Naive thymus-derived CD8-positive, alpha-beta T cell (primary cell): ENCODE measurements around the gene ENPP6. TPM values are rescaled to one million over a fixed set of nuclear protein-coding genes. Genes with fewer than 3 reads are reported as not detected.

Experiments used
- ATAC-seq, 2 donors: fragments of 150-1000 bp; cut with Tn5 transposase in 1 of 2; sonication (Bioruptor Pico), chemical (Tn5 transposase) in 1 of 2; 1 replicate in 1 of 2; 2 replicates in 1 of 2; pipeline ENCODE4 v1.10.0; 2021; ENCODE audit warnings: mild to moderate bottlenecking in 2 of 2, moderate library complexity in 2 of 2
- POLR2A ChIA-PET: fragments of 350-600 bp; sonication (Branson Sonifier 250); formaldehyde crosslinking; loops from one replicate; lab custom pipeline; 2021; ENCODE audit warnings: antibody characterized with exemption; lab: Charles Lee
- DNase-seq, 10 donors: peaks; one replicate each; pipeline versions ENCODE4 v3.0.0 to v3.0.0-alpha.2; 2020 to 2022
- H3K27ac Mint-ChIP-seq, 10 donors: one replicate each; pipeline ENCODE4 v1.8.0; 2020 to 2022; ENCODE audit warnings: mild to moderate bottlenecking in 10 of 10, mixed read lengths in 10 of 10, moderate library complexity in 4 of 10, inconsistent platforms in 1 of 10
- H3K27me3 Mint-ChIP-seq, 5 donors: one replicate each; pipeline ENCODE4 v1.8.0; 2021 to 2022; ENCODE audit warnings: mixed read lengths in 5 of 5
- H3K36me3 Mint-ChIP-seq, 3 donors: one replicate each; pipeline ENCODE4 v1.8.0; 2020 to 2022; ENCODE audit warnings: mixed read lengths in 3 of 3, mild to moderate bottlenecking in 2 of 3, inconsistent platforms in 1 of 3
- H3K4me1 Mint-ChIP-seq, 4 donors: one replicate each; pipeline ENCODE4 v1.8.0; 2021 to 2022; ENCODE audit warnings: mixed read lengths in 4 of 4
- H3K4me3 Mint-ChIP-seq, 10 donors: one replicate each; pipeline ENCODE4 v1.8.0; 2020 to 2022; ENCODE audit warnings: mild to moderate bottlenecking in 10 of 10, mixed read lengths in 10 of 10, moderate library complexity in 6 of 10, inconsistent platforms in 1 of 10
- H3K9me3 Mint-ChIP-seq, 9 donors: one replicate each; pipeline ENCODE4 v1.8.0; 2020 to 2022; ENCODE audit warnings: mixed read lengths in 9 of 9, mild to moderate bottlenecking in 3 of 9, inconsistent platforms in 1 of 9, moderate library complexity in 1 of 9
- polyA plus RNA-seq, 3 donors: library from polyadenylated mRNA; unstranded; fragments of 300-500 nt; fragmentation: Illumina TruSeq; gene quantifications; one replicate each; pipeline ENCODE4 v1.2.3, GENCODE V29; 2021
- total RNA-seq, 8 experiments: library from RNA in 2 of 8; stranded (reverse) in 2 of 8; gene quantifications; one replicate each; pipeline ENCODE4 v1.2.3 and lab custom pipeline; 2021 to 2026

Gene ENPP6
- total and polyA plus RNA-seq, 5 experiments from 2014 or later, result 0.08 TPM; not detected in 4

- POLR2A ChIA-PET, result no interaction called here
- Mint-ChIP-seq H3K4me3 (no peak overlapping the region), H3K36me3 (no peaks in the 10 kb centered on the region), H3K9me3 (no peaks in the 10 kb centered on the region), H3K27me3 (peaks cover 0 to 5% (median 5%) of the 10 kb centered on the region in 5 donors), H3K4me1 (no peaks in the 10 kb centered on the region), H3K27ac (no peak overlapping the region)
- DNase-seq, result no peak
- no peak for ATAC-seq
These were observed 19.5 kb downstream of the ENPP6 start for GRCh38 chr4:184198190-184198589.

- Mint-ChIP-seq H3K9me3 (no peaks in the 10 kb centered on the region), H3K27ac (no peak overlapping the region), H3K4me3 (no peak overlapping the region), H3K4me1 (no peaks in the 10 kb centered on the region), H3K27me3 (peaks cover 0 to 5% (median 4%) of the 10 kb centered on the region in 5 donors), H3K36me3 (no peaks in the 10 kb centered on the region)
- ATAC-seq, result no peak
- POLR2A ChIA-PET, result no interaction called here
- DNase-seq, result no peak
These were observed 20.1 kb downstream of the ENPP6 start for GRCh38 chr4:184197536-184198082.

- Mint-ChIP-seq H3K9me3 (no peaks in the 10 kb centered on the region), H3K4me3 (no peak overlapping the region), H3K27ac (no peak overlapping the region), H3K27me3 (peaks cover 0 to 5% (median 2%) of the 10 kb centered on the region in 5 donors), H3K36me3 (no peaks in the 10 kb centered on the region), H3K4me1 (no peaks in the 10 kb centered on the region)
- POLR2A ChIA-PET, result no interaction called here
- ATAC-seq, result no peak
- DNase-seq, result no peak
These were observed 20.8 kb downstream of the ENPP6 start for GRCh38 chr4:184196730-184197385.

GRCh38 chr4:184193556-184194525, 23.8 kb downstream of the ENPP6 start:
- DNase-seq (no peak), ATAC-seq (no peak)
- peaks cover 0 to 5% (median 0%) of the 10 kb centered on the region in 5 donors for H3K27me3 Mint-ChIP-seq
- H3K4me3 Mint-ChIP-seq, result no peak overlapping the region
- H3K9me3 Mint-ChIP-seq, result no peaks in the 10 kb centered on the region
- POLR2A ChIA-PET, result no interaction called here
- H3K27ac Mint-ChIP-seq, result no peak overlapping the region
- no peaks in the 10 kb centered on the region for H3K4me1 Mint-ChIP-seq
- no peaks in the 10 kb centered on the region for H3K36me3 Mint-ChIP-seq

- H3K36me3 Mint-ChIP-seq, result no peaks in the 10 kb centered on the region
- no peaks in the 10 kb centered on the region for H3K4me1 Mint-ChIP-seq
- H3K4me3 Mint-ChIP-seq, result no peak overlapping the region
- no peaks in the 10 kb centered on the region for H3K9me3 Mint-ChIP-seq
- POLR2A ChIA-PET, result no interaction called here
- DNase-seq (no peak), ATAC-seq (no peak)
- H3K27ac Mint-ChIP-seq, result no peak overlapping the region
- H3K27me3 Mint-ChIP-seq, result peaks cover 0 to 5% (median 0%) of the 10 kb centered on the region in 5 donors
These were observed 24.7 kb downstream of the ENPP6 start for GRCh38 chr4:184192933-184193332.

- H3K27me3 Mint-ChIP-seq, result peaks cover 0 to 2% (median 0%) of the 10 kb centered on the region in 5 donors
- POLR2A ChIA-PET, result no interaction called here
- H3K4me3 Mint-ChIP-seq, result no peak overlapping the region
- no peaks in the 10 kb centered on the region for H3K9me3 Mint-ChIP-seq
- no peak for ATAC-seq
- no peak for DNase-seq
- no peak overlapping the region for H3K27ac Mint-ChIP-seq
- H3K36me3 Mint-ChIP-seq, result no peaks in the 10 kb centered on the region
- H3K4me1 Mint-ChIP-seq, result no peaks in the 10 kb centered on the region
These were observed 26.4 kb downstream of the ENPP6 start for GRCh38 chr4:184191267-184191666.

GRCh38 chr4:184190711-184191110, 27.0 kb downstream of the ENPP6 start:
- no peak overlapping the region for H3K4me3 Mint-ChIP-seq
- POLR2A ChIA-PET, result no interaction called here
- no peak for DNase-seq
- no peaks in the 10 kb centered on the region for H3K27me3 Mint-ChIP-seq
- no peaks in the 10 kb centered on the region for H3K9me3 Mint-ChIP-seq
- no peak for ATAC-seq
- H3K36me3 Mint-ChIP-seq, result no peaks in the 10 kb centered on the region
- H3K4me1 Mint-ChIP-seq, result no peaks in the 10 kb centered on the region
- H3K27ac Mint-ChIP-seq, result peak overlapping the region in 1 of 10 donors; percentile 70

- POLR2A ChIA-PET, result no interaction called here
- no peaks in the 10 kb centered on the region for H3K36me3 Mint-ChIP-seq
- H3K27me3 Mint-ChIP-seq, result no peaks in the 10 kb centered on the region
- ATAC-seq (no peak), DNase-seq (no peak)
- H3K27ac Mint-ChIP-seq, result no peak overlapping the region
- no peaks in the 10 kb centered on the region for H3K9me3 Mint-ChIP-seq
- H3K4me1 Mint-ChIP-seq, result no peaks in the 10 kb centered on the region
- H3K4me3 Mint-ChIP-seq, result no peak overlapping the region
These were observed 27.7 kb downstream of the ENPP6 start for GRCh38 chr4:184189966-184190365.

GRCh38 chr4:184188443-184189400, 29.0 kb downstream of the ENPP6 start:
- Mint-ChIP-seq H3K9me3 (no peaks in the 10 kb centered on the region), H3K27ac (peak overlapping the region in 1 of 10 donors; percentile 66), H3K4me3 (no peak overlapping the region), H3K4me1 (no peaks in the 10 kb centered on the region), H3K36me3 (no peaks in the 10 kb centered on the region), H3K27me3 (peaks cover 0 to 2% (median 0%) of the 10 kb centered on the region in 5 donors)
- POLR2A ChIA-PET, result no interaction called here
- DNase-seq, result no peak
- ATAC-seq, result no peak

- H3K27me3 Mint-ChIP-seq, result peaks cover 20 to 51% (median 34%) of the 10 kb centered on the region in 5 donors
- H3K36me3 Mint-ChIP-seq, result peaks cover 3 to 13% (median 9%) of the 10 kb centered on the region in 3 donors
- POLR2A ChIA-PET, result no interaction called here
- ATAC-seq, result no peak
- no peak overlapping the region for H3K27ac Mint-ChIP-seq
- H3K4me3 Mint-ChIP-seq, result no peak overlapping the region
- DNase-seq, result no peak
- H3K9me3 Mint-ChIP-seq, result peaks cover 6 to 39% (median 19%) of the 10 kb centered on the region in 9 donors
- H3K4me1 Mint-ChIP-seq, result peaks cover 0 to 3% (median 0%) of the 10 kb centered on the region in 4 donors
These were observed 40.4 kb downstream of the ENPP6 start for GRCh38 chr4:184177271-184177670.

GRCh38 chr4:184174571-184175488, 42.8 kb downstream of the ENPP6 start:
- no peak overlapping the region for H3K27ac Mint-ChIP-seq
- no peak for ATAC-seq
- H3K36me3 Mint-ChIP-seq, result peaks cover 3 to 8% (median 6%) of the 10 kb centered on the region in 3 donors
- no peak overlapping the region for H3K4me3 Mint-ChIP-seq
- no peak for DNase-seq
- peaks cover 27 to 69% (median 44%) of the 10 kb centered on the region in 5 donors for H3K27me3 Mint-ChIP-seq
- peaks cover 0 to 3% (median 0%) of the 10 kb centered on the region in 4 donors for H3K4me1 Mint-ChIP-seq
- H3K9me3 Mint-ChIP-seq, result peaks cover 3 to 21% (median 14%) of the 10 kb centered on the region in 9 donors
- POLR2A ChIA-PET, result no interaction called here
